GM19043 (cell line): Measurements from ENCODE around the gene PLAC1.

Experiments used
- ATAC-seq: cut with Tn5 transposase; IDR thresholded peaks from one replicate; pipeline ENCODE4 v1.9.1; 2021; ENCODE audit warnings: low read depth; ENCODE audit not compliant: unreplicated experiment

Gene PLAC1

GRCh38 chrX:134658002-134658759 lies at the start of gene PLAC1:
Gene PLAC1, minus strand, starts transcription at chrX:134658471. Its CDS starts 91,789 bp downstream, at chrX:134566682.
- ATAC-seq, result no peak

- no peak for ATAC-seq
Observed at GRCh38 chrX:134706138-134706537, 47.9 kb upstream of the PLAC1 start.

- ATAC-seq, result no peak
Observed at GRCh38 chrX:134695999-134696398, 37.7 kb upstream of the PLAC1 start.

GRCh38 chrX:134694333-134695322 lies 36.4 kb upstream of the PLAC1 start:
- ATAC-seq, result no peak

- ATAC-seq, result no peak
Observed at GRCh38 chrX:134693644-134694043, 35.4 kb upstream of the PLAC1 start.

GRCh38 chrX:134692990-134693389 lies 34.7 kb upstream of the PLAC1 start:
- no peak for ATAC-seq

GRCh38 chrX:134692233-134692632 lies 34.0 kb upstream of the PLAC1 start:
- no peak for ATAC-seq

GRCh38 chrX:134691453-134691852 lies 33.2 kb upstream of the PLAC1 start:
- no peak for ATAC-seq

- ATAC-seq, result no peak
Observed at GRCh38 chrX:134688839-134689238, 30.6 kb upstream of the PLAC1 start.

- no peak for ATAC-seq
Observed at GRCh38 chrX:134688031-134688823, 30.0 kb upstream of the PLAC1 start.

GRCh38 chrX:134685668-134686067 lies 27.4 kb upstream of the PLAC1 start:
- ATAC-seq, result no peak

GRCh38 chrX:134684956-134685355 lies 26.7 kb upstream of the PLAC1 start:
- no peak for ATAC-seq

- ATAC-seq, result no peak
Observed at GRCh38 chrX:134683351-134684005, 25.2 kb upstream of the PLAC1 start.

- ATAC-seq, result no peak
Observed at GRCh38 chrX:134682081-134682480, 23.8 kb upstream of the PLAC1 start.

- no peak for ATAC-seq
Observed at GRCh38 chrX:134679644-134680043, 21.4 kb upstream of the PLAC1 start.

- no peak for ATAC-seq
Observed at GRCh38 chrX:134679221-134679620, 20.9 kb upstream of the PLAC1 start.

- no peak for ATAC-seq
Observed at GRCh38 chrX:134677332-134677731, 19.1 kb upstream of the PLAC1 start.

GRCh38 chrX:134676436-134676835 lies 18.2 kb upstream of the PLAC1 start:
- ATAC-seq, result no peak

- no peak for ATAC-seq
Observed at GRCh38 chrX:134673123-134673522, 14.9 kb upstream of the PLAC1 start.

GRCh38 chrX:134672101-134672500 lies 13.8 kb upstream of the PLAC1 start:
- no peak for ATAC-seq
